ENCODE data around the gene PDSS2. TPM values are rescaled to one million over a fixed set of nuclear protein-coding genes. Genes with fewer than 3 reads are reported as not detected.
"Not testable (repeated sequence)": the region's sequence is repeated elsewhere in the genome, so short reads cannot be mapped to it uniquely, and the experiment has no call there.

The PDSS2 gene
- total RNA-seq, 1 donor from 2014 or later: 18.7 TPM

DNA sequence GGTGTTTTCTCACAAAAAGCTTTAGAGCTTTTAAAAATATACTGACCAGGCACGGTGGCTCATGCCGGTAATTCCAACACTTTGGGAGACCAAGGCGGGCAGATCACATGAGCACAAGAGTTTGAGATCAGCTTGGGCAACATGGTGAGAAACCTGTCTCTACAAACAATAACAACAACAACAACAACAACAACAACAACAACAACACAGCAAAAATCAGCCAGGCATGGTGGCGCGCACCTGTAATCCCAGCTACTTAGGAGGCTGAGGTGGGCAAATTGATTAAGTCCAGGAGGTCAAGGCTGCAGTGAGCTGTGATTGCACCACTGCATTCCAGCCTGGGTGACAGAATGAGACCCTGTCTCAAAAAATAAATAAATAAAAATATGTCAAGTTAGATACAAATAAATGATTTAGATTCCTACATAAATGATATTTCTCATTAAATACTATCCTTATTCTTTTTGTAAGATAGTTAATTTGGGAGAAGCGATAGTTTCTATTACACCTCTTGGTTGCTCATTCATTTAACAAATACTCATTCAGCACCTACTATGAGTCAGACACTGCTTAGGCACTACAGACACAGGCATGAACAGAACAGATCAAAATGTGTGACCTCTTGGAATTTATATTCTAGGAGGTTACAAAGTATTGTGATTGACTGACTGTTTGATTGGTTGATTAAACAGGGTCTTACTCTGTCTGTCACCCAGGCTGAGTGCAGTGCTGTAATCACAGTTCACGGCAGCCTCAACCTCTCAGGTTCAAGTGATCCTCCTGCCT is 260.5 kb downstream of the PDSS2 start:
- DNase-seq (ENCODE audit: extremely low spot score in 2 of 2): no peak
- H3K9me3 ChIP-seq: no peaks in the 10 kb centered on the region
- intact Hi-C loops (cut with DNase I): no loop called here
- H3K4me1 ChIP-seq: no peaks in the 10 kb centered on the region
- no peak for TF ChIP-seq POLR2A (IDR thresholded peaks at IDR 0.05)
- no peaks in the 10 kb centered on the region for H3K36me3 ChIP-seq
- no peaks in the 10 kb centered on the region for H3K27me3 ChIP-seq
- H3K27ac ChIP-seq: no peak overlapping the region
- H3K4me3 ChIP-seq: no peak overlapping the region

DNA sequence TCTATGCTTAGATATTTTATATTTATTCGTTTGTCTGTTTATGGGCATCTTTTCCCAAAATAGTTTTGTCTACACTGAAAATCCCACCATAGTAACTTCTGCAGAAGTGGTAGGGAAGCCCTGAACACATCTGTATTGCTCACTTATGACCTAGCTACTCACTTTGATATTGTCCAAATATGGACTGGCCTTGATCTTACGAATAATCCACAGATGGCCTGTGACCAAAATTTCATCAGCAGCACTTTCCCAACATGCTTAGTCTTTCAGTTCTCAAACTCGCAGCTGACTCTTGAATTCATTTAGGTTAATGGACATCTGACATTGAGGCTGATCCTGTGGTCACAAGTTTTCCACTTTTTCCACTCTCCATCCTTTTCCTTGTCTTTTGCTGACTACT is 263.2 kb downstream of the PDSS2 start:
- Histone ChIP-seq H3K36me3 (no peaks in the 10 kb centered on the region), H3K4me3 (no peak overlapping the region), H3K27ac (no peak overlapping the region), H3K4me1 (no peaks in the 10 kb centered on the region), H3K9me3 (no peaks in the 10 kb centered on the region), H3K27me3 (no peaks in the 10 kb centered on the region)
- DNase-seq (ENCODE audit: extremely low spot score in 2 of 2): no peak
- intact Hi-C loops (cut with DNase I): no loop called here
- TF ChIP-seq POLR2AphosphoS5 (IDR thresholded peaks at IDR 0.05; ENCODE audit: insufficient read depth in 1 of 2, low read depth in 1 of 2): no peak

DNA sequence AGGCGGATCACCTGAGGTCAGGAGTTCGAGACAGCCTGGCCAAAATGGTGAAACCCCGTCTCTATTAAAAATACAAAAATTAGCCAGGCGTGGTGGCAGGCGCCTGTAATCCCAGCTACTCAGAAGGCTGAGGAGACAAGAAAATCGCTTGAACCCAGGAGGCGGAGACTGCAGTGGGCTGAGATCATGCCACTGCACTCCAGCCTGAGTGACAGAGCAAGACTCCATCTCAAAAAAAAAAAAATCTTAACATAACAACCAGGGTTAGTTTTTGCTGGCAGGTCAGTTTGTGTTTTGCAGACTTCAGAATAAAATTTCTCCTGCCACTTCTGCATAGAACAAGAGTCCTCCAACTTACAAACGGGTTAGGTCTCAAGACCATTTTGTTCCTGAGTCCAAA is 264.6 kb downstream of the PDSS2 start:
- DNase-seq (ENCODE audit: extremely low spot score in 2 of 2); H3K4me3 ChIP-seq; H3K9me3 ChIP-seq; H3K27ac ChIP-seq; intact Hi-C loops (cut with DNase I); H3K4me1 ChIP-seq; H3K27me3 ChIP-seq; H3K36me3 ChIP-seq: not testable (repeated sequence)

DNA sequence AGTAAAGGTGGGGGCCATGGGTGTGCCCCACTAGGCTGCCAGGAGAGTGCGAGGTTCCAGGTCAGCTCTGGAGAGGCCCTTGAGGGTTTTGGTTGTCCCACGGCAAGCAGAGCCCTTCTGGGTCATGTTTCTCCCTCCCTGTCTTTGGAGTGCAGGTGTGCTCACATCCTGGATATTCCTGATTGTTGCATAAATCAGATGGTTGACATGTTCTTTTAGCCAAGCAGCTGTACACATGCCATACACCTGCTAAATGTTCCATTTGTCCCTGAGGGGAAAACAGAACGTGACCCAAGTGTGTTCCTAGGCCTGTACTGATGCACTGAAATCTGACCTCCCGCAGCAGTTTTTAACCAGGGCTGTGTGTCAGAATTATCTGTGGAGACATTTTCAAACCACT is 266.5 kb downstream of the PDSS2 start:
- H3K4me3 ChIP-seq: no peak overlapping the region
- TF ChIP-seq CTCF (IDR thresholded peaks at IDR 0.05) (no peak), POLR2A (IDR thresholded peaks at IDR 0.05) (no peak), POLR2AphosphoS5 (IDR thresholded peaks at IDR 0.05; ENCODE audit: insufficient read depth in 1 of 2, low read depth in 1 of 2) (no peak)
- H3K4me1 ChIP-seq: no peaks in the 10 kb centered on the region
- H3K36me3 ChIP-seq: no peaks in the 10 kb centered on the region
- no peaks in the 10 kb centered on the region for H3K9me3 ChIP-seq
- H3K27ac ChIP-seq: no peak overlapping the region
- no peak for DNase-seq (ENCODE audit: extremely low spot score in 2 of 2)
- no peaks in the 10 kb centered on the region for H3K27me3 ChIP-seq
- intact Hi-C loops (cut with DNase I): no loop called here

GRCh38 chr6:107187630-107188029 is 271.7 kb downstream of the PDSS2 start:
- Histone ChIP-seq H3K4me1 (no peaks in the 10 kb centered on the region), H3K9me3 (no peaks in the 10 kb centered on the region), H3K27me3 (no peaks in the 10 kb centered on the region), H3K27ac (no peak overlapping the region), H3K36me3 (no peaks in the 10 kb centered on the region), H3K4me3 (no peak overlapping the region)
- intact Hi-C loops (cut with DNase I): no loop called here
- TF ChIP-seq POLR2AphosphoS5 (IDR thresholded peaks at IDR 0.05; ENCODE audit: insufficient read depth in 1 of 2, low read depth in 1 of 2): no peak
- TF ChIP-seq POLR2A (IDR thresholded peaks at IDR 0.05): no peak
- no peak for TF ChIP-seq CTCF (IDR thresholded peaks at IDR 0.05)
- DNase-seq (ENCODE audit: extremely low spot score in 2 of 2): no peak

DNA sequence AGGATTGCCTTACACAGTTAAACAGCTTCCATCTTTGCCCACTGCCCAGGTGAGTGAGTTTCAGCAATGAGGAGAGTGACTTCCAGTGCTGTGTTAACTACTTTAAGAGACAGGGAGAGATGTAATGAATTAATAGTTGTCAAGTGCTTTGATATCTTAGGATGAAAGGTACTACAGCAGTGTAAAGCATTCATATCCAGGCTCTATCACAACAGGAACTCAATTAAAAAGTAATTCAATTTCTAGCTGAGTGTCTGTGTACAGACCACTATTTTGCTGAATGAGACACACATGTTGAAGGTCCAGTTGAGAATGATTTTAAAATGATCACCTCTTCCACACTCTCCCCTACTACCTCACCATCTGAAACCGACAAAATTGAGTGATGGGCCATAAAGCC is 273.3 kb downstream of the PDSS2 start:
- Histone ChIP-seq H3K4me3 (no peak overlapping the region), H3K36me3 (no peaks in the 10 kb centered on the region), H3K27ac (no peak overlapping the region), H3K4me1 (no peaks in the 10 kb centered on the region), H3K27me3 (no peaks in the 10 kb centered on the region), H3K9me3 (no peaks in the 10 kb centered on the region)
- TF ChIP-seq POLR2AphosphoS5 (IDR thresholded peaks at IDR 0.05; ENCODE audit: insufficient read depth in 1 of 2, low read depth in 1 of 2) (no peak), POLR2A (IDR thresholded peaks at IDR 0.05) (no peak), CTCF (IDR thresholded peaks at IDR 0.05) (no peak)
- no peak for DNase-seq (ENCODE audit: extremely low spot score in 2 of 2)
- intact Hi-C loops (cut with DNase I): no loop called here
